AG09309 (cell line): ENCODE measurements around the gene TMEM132E.

Experiments used
- DNase-seq: peaks from one replicate; pipeline ENCODE4 v3.0.0-alpha.2; 2010; ENCODE audit warnings: low read depth
- H3K4me3 ChIP-seq: 2 replicates; pipeline ENCODE4 v1.5.1; 2011; ENCODE audit warnings: mild to moderate bottlenecking, low read depth, low read length, moderate library complexity; ENCODE audit not compliant: control insufficient read depth
- CTCF ChIP-seq: IDR thresholded peaks from 2 replicates; pipeline ENCODE4 v1.5.1; 2011; ENCODE audit warnings: mild to moderate bottlenecking, low read depth, low read length, inconsistent platforms; ENCODE audit not compliant: insufficient read depth, control insufficient read depth; ENCODE audit errors: missing control alignments

Gene TMEM132E

GRCh38 chr17:34663714-34664113, 84.3 kb downstream of the TMEM132E start:
- no peak for TF ChIP-seq CTCF

GRCh38 chr17:34665150-34665806, 85.9 kb downstream of the TMEM132E start:
- no peak for DNase-seq
- H3K4me3 ChIP-seq, result no peak overlapping the region
- no peak for TF ChIP-seq CTCF

More at GRCh38 chr17:34663714-34664113, 84.3 kb downstream of the TMEM132E start:
- no peak overlapping the region for H3K4me3 ChIP-seq
- no peak for DNase-seq

- no peak for DNase-seq
- H3K4me3 ChIP-seq, result no peak overlapping the region
- TF ChIP-seq CTCF, result no peak
These were observed 86.7 kb downstream of the TMEM132E start for GRCh38 chr17:34665819-34666763.

GRCh38 chr17:34667656-34668055, 88.3 kb downstream of the TMEM132E start:
- no peak overlapping the region for H3K4me3 ChIP-seq
- TF ChIP-seq CTCF, result no peak
- no peak for DNase-seq

- TF ChIP-seq CTCF, result no peak
- no peak for DNase-seq
- H3K4me3 ChIP-seq, result no peak overlapping the region
These were observed 88.8 kb downstream of the TMEM132E start for GRCh38 chr17:34668206-34668605.

GRCh38 chr17:34669511-34669910, 90.1 kb downstream of the TMEM132E start:
- DNase-seq, result no peak
- H3K4me3 ChIP-seq, result no peak overlapping the region
- TF ChIP-seq CTCF, result no peak
